Measurements from ENCODE around the gene AMIGO3.

Gene AMIGO3

GRCh38 chr3:49683162-49683561, 36.3 kb downstream of the AMIGO3 start:
- TF ChIP-seq CTCF (IDR thresholded peaks at IDR 0.05; ENCODE audit: low read length, missing control alignments) = no peak
- DNase-seq (ENCODE audit: low read depth) = no peak
- no peak overlapping the region for H3K4me3 ChIP-seq (replicated peaks; ENCODE audit: low read depth, low read length)

- TF ChIP-seq CTCF (IDR thresholded peaks at IDR 0.05; ENCODE audit: low read length, missing control alignments) = no peak
- no peak overlapping the region for H3K4me3 ChIP-seq (replicated peaks; ENCODE audit: low read depth, low read length)
- DNase-seq (ENCODE audit: low read depth) = no peak
These were observed 37.9 kb downstream of the AMIGO3 start for GRCh38 chr3:49681543-49681942.

- H3K4me3 ChIP-seq (replicated peaks; ENCODE audit: low read depth, low read length) = no peak overlapping the region
- no peak for DNase-seq (ENCODE audit: low read depth)
- no peak for TF ChIP-seq CTCF (IDR thresholded peaks at IDR 0.05; ENCODE audit: low read length, missing control alignments)
These were observed 38.3 kb downstream of the AMIGO3 start for GRCh38 chr3:49681232-49681522.

DNA sequence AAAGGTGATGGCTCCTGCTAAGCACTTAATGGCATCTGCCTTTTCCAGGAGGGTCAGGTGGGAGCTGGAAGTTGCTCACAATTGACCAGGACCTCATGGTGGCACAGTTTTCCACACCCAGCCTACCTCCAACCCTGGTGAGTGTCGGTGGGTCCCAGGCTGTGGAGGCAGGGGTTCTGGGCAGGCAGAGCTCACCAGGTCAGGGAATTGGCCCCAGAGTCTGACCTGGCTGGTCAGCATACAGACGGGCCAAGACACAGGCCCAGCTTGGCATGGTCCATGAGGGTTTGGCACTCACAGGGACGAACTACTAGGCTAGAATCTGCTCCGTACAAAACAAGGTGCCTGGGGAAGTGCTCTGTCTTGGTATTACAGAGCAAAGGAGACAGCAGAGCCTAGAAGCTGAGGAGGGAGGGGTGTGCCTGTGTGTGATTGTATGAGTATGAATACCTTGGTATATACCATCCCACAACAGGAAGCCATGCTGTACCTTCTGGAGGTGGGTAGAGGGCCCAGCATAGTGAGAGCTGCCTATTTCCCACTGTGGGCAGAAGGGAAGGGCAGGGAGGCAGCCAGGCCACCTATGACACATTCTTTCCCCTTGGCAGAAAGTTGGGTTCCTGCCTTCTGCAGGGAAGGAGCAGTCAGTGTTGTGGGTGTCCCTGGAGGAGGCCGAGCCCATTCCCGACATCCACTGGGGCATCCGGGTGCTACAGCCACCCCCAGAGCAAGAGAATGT, 38.8 kb downstream of the AMIGO3 start:
- no peak overlapping the region for H3K4me3 ChIP-seq (replicated peaks; ENCODE audit: low read depth, low read length)
- no peak for DNase-seq (ENCODE audit: low read depth)
- no peak for TF ChIP-seq CTCF (IDR thresholded peaks at IDR 0.05; ENCODE audit: low read length, missing control alignments)

DNA sequence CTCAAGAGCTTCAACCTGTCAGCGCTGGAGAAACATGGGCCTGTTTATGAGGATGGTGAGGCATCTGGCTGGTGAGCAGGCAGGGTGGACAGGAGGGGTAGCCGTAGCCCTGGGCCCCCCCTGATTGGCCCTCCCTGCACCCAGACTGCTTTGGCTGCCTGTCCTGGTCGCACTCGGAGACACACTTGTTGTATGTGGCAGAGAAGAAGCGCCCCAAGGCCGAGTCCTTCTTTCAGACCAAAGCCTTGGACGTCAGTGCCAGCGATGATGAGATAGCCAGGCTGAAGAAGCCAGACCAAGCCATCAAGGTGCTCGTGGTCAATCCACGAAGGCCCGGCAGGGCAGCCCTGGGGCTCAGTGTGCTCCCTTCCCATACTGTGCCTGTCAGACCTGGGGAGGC, 43.6 kb downstream of the AMIGO3 start:
- H3K4me3 ChIP-seq (replicated peaks; ENCODE audit: low read depth, low read length) = no peak overlapping the region
- TF ChIP-seq CTCF (IDR thresholded peaks at IDR 0.05; ENCODE audit: low read length, missing control alignments) = no peak

GRCh38 chr3:49674497-49674983, 44.9 kb downstream of the AMIGO3 start:
- TF ChIP-seq CTCF (IDR thresholded peaks at IDR 0.05; ENCODE audit: low read length, missing control alignments) = no peak
- no peak for DNase-seq (ENCODE audit: low read depth)
- H3K4me3 ChIP-seq (replicated peaks; ENCODE audit: low read depth, low read length) = peak overlapping the region; percentile 76

More for the DNA sequence above, 43.6 kb downstream of the AMIGO3 start:
- no peak for DNase-seq (ENCODE audit: low read depth)

Measured in fibroblast of pulmonary artery (primary cell).